Endothelial cell of umbilical vein (primary cell): Measurements from ENCODE around the gene TMEM120A. TPM values are rescaled to one million over a fixed set of nuclear protein-coding genes. Genes with fewer than 3 reads are reported as not detected.

Source experiments
- BruUV-seq: library from RNA; stranded (reverse); fragments of 400-500 nt; replicated peaks from 2 replicates; lab custom pipeline; 2021; lab: Mats Ljungman, UMichigan
- CTCF ChIA-PET: fragments of 300-600, 350-600 bp; sonication (Branson Sonifier 250); formaldehyde crosslinking; loops from one replicate; lab custom pipeline; 2021; ENCODE audit warnings: antibody characterized with exemption, inconsistent platforms; lab: Charles Lee
- POLR2A ChIA-PET: fragments of 300-600, 350-600 bp; sonication (Branson Sonifier 250); formaldehyde crosslinking; loops from one replicate; lab custom pipeline; 2021; ENCODE audit warnings: antibody characterized with exemption, inconsistent platforms; lab: Charles Lee
- DNase-seq: peaks from one replicate; pipeline ENCODE4 v3.0.0-alpha.2; 2011; ENCODE audit warnings: low read depth, low spot score
- FAIRE-seq: peaks from 2 replicates; lab custom pipeline; 2011; peaks lifted over from hg19 to GRCh38; lab: Jason Lieb, UNC
- H2AFZ ChIP-seq: 2 replicates; pipeline ENCODE4 v1.6.0; 2012; ENCODE audit warnings: low read depth, low read length, control low read depth, inconsistent platforms
- H3K27ac ChIP-seq: 2 replicates; pipeline ENCODE4 v1.5.1; 2011; ENCODE audit warnings: low read depth, mild to moderate bottlenecking, control low read depth, low read length, moderate library complexity; ENCODE audit not compliant: insufficient read depth
- H3K27me3 ChIP-seq, 2 experiments: 2 replicates each; pipeline versions ENCODE4 v1.6.0 to v1.6.1; 2011; ENCODE audit warnings: low read length in 2 of 2, mixed read lengths in 1 of 2; ENCODE audit not compliant: control insufficient read depth in 2 of 2, insufficient read depth in 2 of 2
- H3K36me3 ChIP-seq, 2 experiments: 2 replicates in 1 of 2; 3 replicates in 1 of 2; pipeline ENCODE4 v1.5.1; 2011; ENCODE audit warnings: low read length in 2 of 2, mild to moderate bottlenecking in 1 of 2, moderate library complexity in 1 of 2; ENCODE audit not compliant: control insufficient read depth in 2 of 2, insufficient read depth in 2 of 2; ENCODE audit errors: extremely low read depth in 1 of 2
- H3K4me1 ChIP-seq: 3 replicates; pipeline ENCODE4 v1.5.1; 2011; ENCODE audit warnings: mild to moderate bottlenecking, low read length; ENCODE audit not compliant: control insufficient read depth, insufficient read depth; ENCODE audit errors: extremely low read depth
- H3K4me2 ChIP-seq: 2 replicates; pipeline ENCODE4 v1.6.1; 2011; ENCODE audit warnings: low read length, control low read depth, mixed read lengths; ENCODE audit not compliant: insufficient read depth
- H3K4me3 ChIP-seq, 3 experiments: fragments of 200-600 bp in 1 of 3; sonication (generic), shearing (Covaris generic) in 1 of 3; replicated peaks in 1 of 3; 2 replicates each; pipeline ENCODE4 v1.5.1; 2011 to 2016; ENCODE audit warnings: control low read depth in 3 of 3, low read length in 3 of 3, mild to moderate bottlenecking in 2 of 3, inconsistent platforms in 1 of 3, low read depth in 1 of 3, moderate library complexity in 1 of 3; ENCODE audit not compliant: insufficient read depth in 1 of 3
- H3K79me2 ChIP-seq: 2 replicates; pipeline ENCODE4 v1.6.0; 2012; ENCODE audit warnings: low read length, inconsistent platforms; ENCODE audit not compliant: control insufficient read depth, insufficient read depth
- H3K9ac ChIP-seq: replicated peaks from 2 replicates; pipeline ENCODE3; 2011; ENCODE audit warnings: low read length, control low read depth; ENCODE audit not compliant: insufficient read depth; ENCODE audit errors: extremely low read depth
- H3K9me1 ChIP-seq: replicated peaks from 3 replicates; pipeline ENCODE4 v1.6.0; 2011; ENCODE audit warnings: mild to moderate bottlenecking, low read length; ENCODE audit not compliant: control insufficient read depth, insufficient read depth; ENCODE audit errors: extremely low read depth
- H3K9me3 ChIP-seq: replicated peaks from 2 replicates; pipeline ENCODE4 v1.5.1; 2012; ENCODE audit warnings: low read length, inconsistent platforms; ENCODE audit not compliant: control insufficient read depth, insufficient read depth
- H4K20me1 ChIP-seq: replicated peaks from 2 replicates; pipeline ENCODE3; 2011; ENCODE audit warnings: mild to moderate bottlenecking, low read length; ENCODE audit not compliant: control insufficient read depth, insufficient read depth; ENCODE audit errors: extremely low read depth
- EZH2 ChIP-seq: IDR thresholded peaks from 2 replicates; pipeline ENCODE4 v1.6.1; 2012; ENCODE audit warnings: borderline replicate concordance, low read depth, mild to moderate bottlenecking, moderate library complexity, low read length, inconsistent platforms; ENCODE audit not compliant: severe bottlenecking
- FOS ChIP-seq: IDR thresholded peaks from 2 replicates; pipeline ENCODE4 v1.6.1; 2011; ENCODE audit warnings: mild to moderate bottlenecking, low read length, moderate library complexity, borderline replicate concordance; ENCODE audit not compliant: insufficient read depth
- GATA2 ChIP-seq: IDR thresholded peaks from 2 replicates; pipeline ENCODE4 v1.7.0; 2011; ENCODE audit warnings: low read depth, mild to moderate bottlenecking, moderate library complexity, mixed read lengths, low read length; ENCODE audit not compliant: insufficient read length, insufficient read depth
- JUN ChIP-seq: IDR thresholded peaks from 2 replicates; pipeline ENCODE4 v1.6.1; 2011; ENCODE audit warnings: borderline replicate concordance, low read depth; ENCODE audit not compliant: insufficient read length, insufficient read depth
- MAX ChIP-seq: IDR thresholded peaks from 2 replicates; pipeline ENCODE4 v1.6.1; 2011; ENCODE audit not compliant: insufficient read depth, insufficient read length
- MYC ChIP-seq: IDR thresholded peaks from one replicate; pipeline ENCODE4 v1.6.1; 2011; ENCODE audit warnings: mild to moderate bottlenecking, low read depth, low read length
- POLR2A ChIP-seq: IDR thresholded peaks from 2 replicates; pipeline ENCODE4 v1.6.1; 2012; ENCODE audit warnings: low read depth, mild to moderate bottlenecking, control low read depth, low read length
- POLR2AphosphoS5 ChIP-seq: IDR thresholded peaks from 2 replicates; pipeline ENCODE4 v1.6.1; 2012; ENCODE audit warnings: low read depth, mild to moderate bottlenecking, control low read depth, low read length, moderate library complexity; ENCODE audit not compliant: insufficient read depth
- dilution Hi-C: fragments of 300-500 bp; cut with MboI; formaldehyde crosslinking; loops from one replicate; pipeline ENCODE4 v1.15.0; 2019; ENCODE audit warnings: low sequenced_read_pairs; ENCODE audit not compliant: extremely low pct_ligation_motif_present
- intact Hi-C: fragments of 100-400 bp; cut with micrococcal nuclease; formaldehyde crosslinking; loops from one replicate; pipeline ENCODE4 v1.10.0; 2022
- polyA plus RNA-seq, 4 experiments: library from polyadenylated mRNA; depleted of rRNA in 3 of 4; stranded (reverse) in 3 of 4; unstranded in 1 of 4; fragments of >200 nt; gene quantifications; 2 replicates each; pipeline versions ENCODE4 v1.2.1 to v1.2.3, GENCODE V29; 2011 to 2012; ENCODE audit warnings: missing spikeins in 1 of 4
- small RNA-seq: library from RNA; depleted of rRNA; stranded (forward); fragments of <200 nt; gene quantifications from one replicate; pipeline ENCODE3, GENCODE V24; 2012; ENCODE audit warnings: low replicate concordance, low read depth; ENCODE audit not compliant: insufficient read depth, insufficient read length
- total RNA-seq: library from RNA; stranded (reverse); gene quantifications from 2 replicates; pipeline ENCODE4 v1.2.3, GENCODE V29; 2021
- TF ChIP-seq, protein P1 (sequence below), 2 donors: IDR thresholded peaks; 1 replicate in 1 of 2; 2 replicates in 1 of 2; pipeline ENCODE4 v1.5.1; 2011; ENCODE audit warnings: low read length in 2 of 2, mild to moderate bottlenecking in 2 of 2, moderate library complexity in 2 of 2, control low read depth in 1 of 2, inconsistent platforms in 1 of 2, low read depth in 1 of 2; ENCODE audit not compliant: insufficient read depth in 1 of 2; ENCODE audit errors: extremely low read depth in 1 of 2

The TMEM120A gene
- total and polyA plus RNA-seq, 2 donors (not counting 3 experiments of a cell fraction or from before 2014, with no cell fraction given) = 38.6 to 133 TPM

- no peak overlapping the region for H3K9ac ChIP-seq
- no peaks in the 10 kb centered on the region for H3K9me1 ChIP-seq
- H3K27me3 ChIP-seq = no peaks in the 10 kb centered on the region
- H3K79me2 ChIP-seq = peaks cover 3% of the 10 kb centered on the region
- no peak overlapping the region for H3K4me2 ChIP-seq
- TF ChIP-seq, protein P1, sequence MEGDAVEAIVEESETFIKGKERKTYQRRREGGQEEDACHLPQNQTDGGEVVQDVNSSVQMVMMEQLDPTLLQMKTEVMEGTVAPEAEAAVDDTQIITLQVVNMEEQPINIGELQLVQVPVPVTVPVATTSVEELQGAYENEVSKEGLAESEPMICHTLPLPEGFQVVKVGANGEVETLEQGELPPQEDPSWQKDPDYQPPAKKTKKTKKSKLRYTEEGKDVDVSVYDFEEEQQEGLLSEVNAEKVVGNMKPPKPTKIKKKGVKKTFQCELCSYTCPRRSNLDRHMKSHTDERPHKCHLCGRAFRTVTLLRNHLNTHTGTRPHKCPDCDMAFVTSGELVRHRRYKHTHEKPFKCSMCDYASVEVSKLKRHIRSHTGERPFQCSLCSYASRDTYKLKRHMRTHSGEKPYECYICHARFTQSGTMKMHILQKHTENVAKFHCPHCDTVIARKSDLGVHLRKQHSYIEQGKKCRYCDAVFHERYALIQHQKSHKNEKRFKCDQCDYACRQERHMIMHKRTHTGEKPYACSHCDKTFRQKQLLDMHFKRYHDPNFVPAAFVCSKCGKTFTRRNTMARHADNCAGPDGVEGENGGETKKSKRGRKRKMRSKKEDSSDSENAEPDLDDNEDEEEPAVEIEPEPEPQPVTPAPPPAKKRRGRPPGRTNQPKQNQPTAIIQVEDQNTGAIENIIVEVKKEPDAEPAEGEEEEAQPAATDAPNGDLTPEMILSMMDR (IDR thresholded peaks at IDR 0.05; ENCODE audit: extremely low read depth in 1 of 2, insufficient read depth in 1 of 2, low read depth in 1 of 2, low read length in 2 of 2) = no peak
- TF ChIP-seq GATA2 (no peak), EZH2 (no peak), MAX (no peak), POLR2AphosphoS5 (no peak), FOS (no peak), MYC (no peak), JUN (no peak), POLR2A (no peak)
- no TSS peak for BruUV-seq
- no peak overlapping the region for H2AFZ ChIP-seq
- DNase-seq (peak; percentile 33), FAIRE-seq (peak; percentile 65)
- intact Hi-C loops (no loop called here), dilution Hi-C loops (no loop called here)
- POLR2A ChIA-PET = no interaction called here
- no peaks in the 10 kb centered on the region for H3K36me3 ChIP-seq
- CTCF ChIA-PET = interaction anchor here (0.7 to 1.0 kb wide), 2 partner anchors 17 to 71 kb away, joined by 3 read pairs; no protein-coding TSS in a partner anchor
- H3K4me3 ChIP-seq = no peak overlapping the region
- no peak overlapping the region for H3K27ac ChIP-seq
- peaks cover 5% of the 10 kb centered on the region for H3K4me1 ChIP-seq
- no peaks in the 10 kb centered on the region for H3K9me3 ChIP-seq
- no peaks in the 10 kb centered on the region for H4K20me1 ChIP-seq
Measured at GRCh38 chr7:75937958-75938786, 56.2 kb downstream of the TMEM120A start.

Small RNA genes within 50 kb of the gene (small RNA-seq; reads per million reads assigned to genes)
- gene SNORA14A = not detected

Other genes starting within 250 kb of the TMEM120A start
- gene CCL26, start 222.4 kb downstream of the TMEM120A start, total RNA-seq = not detected in 2 replicates
- not detected in 2 replicates for gene CCL26, start 222.4 kb downstream of the TMEM120A start, polyA plus RNA-seq
- gene CCL24, start 180.8 kb downstream of the TMEM120A start, total RNA-seq = not detected in 2 replicates
- not detected in 2 replicates for gene CCL24, start 180.8 kb downstream of the TMEM120A start, polyA plus RNA-seq
- 36.7 and 44.6 TPM in 2 replicates for gene RHBDD2, start 115.6 kb downstream of the TMEM120A start, total RNA-seq
- 99.2 and 125 TPM in 2 replicates for gene RHBDD2, start 115.6 kb downstream of the TMEM120A start, polyA plus RNA-seq
- 71.9 and 73.6 TPM in 2 replicates for gene POR, start 79.4 kb downstream of the TMEM120A start, total RNA-seq
- gene POR, start 79.4 kb downstream of the TMEM120A start, polyA plus RNA-seq = 59.5 and 78.2 TPM in 2 replicates
- 23.0 and 24.3 TPM in 2 replicates for gene STYXL1, start 53.4 kb upstream of the TMEM120A start, total RNA-seq
- gene STYXL1, start 53.4 kb upstream of the TMEM120A start, polyA plus RNA-seq = 67.6 and 70.9 TPM in 2 replicates
- 168 and 175 TPM in 2 replicates for gene MDH2, start 53.5 kb upstream of the TMEM120A start, total RNA-seq
- gene MDH2, start 53.5 kb upstream of the TMEM120A start, polyA plus RNA-seq = 121 and 123 TPM in 2 replicates
- gene SRRM3, start 207.3 kb upstream of the TMEM120A start, total RNA-seq = 4.8 and 5.4 TPM in 2 replicates
- gene SRRM3, start 207.3 kb upstream of the TMEM120A start, polyA plus RNA-seq = 4.4 and 4.9 TPM in 2 replicates